CD1c-positive myeloid dendritic cell (primary cell): ENCODE measurements around the gene CRYBG1.
"Not testable (repeated sequence)": the region's sequence is repeated elsewhere in the genome, so short reads cannot be mapped to it uniquely, and the experiment has no call there.

Experiments used
- DNase-seq: peaks from one replicate; pipeline ENCODE4 v3.0.0-alpha.2; 2016; ENCODE audit errors: extremely low spot score

The CRYBG1 gene

GRCh38 chr6:106501960-106502371 lies 141.4 kb downstream of the CRYBG1 start:
- peak; percentile 78 for DNase-seq

GRCh38 chr6:106502559-106502958 lies 142.0 kb downstream of the CRYBG1 start:
- DNase-seq, result peak; percentile 79

GRCh38 chr6:106508277-106508676 lies 147.8 kb downstream of the CRYBG1 start:
- DNase-seq, result no peak

- no peak for DNase-seq
Observed at GRCh38 chr6:106508834-106509233, 148.3 kb downstream of the CRYBG1 start.

- peak; percentile 62 for DNase-seq
Observed at GRCh38 chr6:106509420-106510089, 149.0 kb downstream of the CRYBG1 start.

GRCh38 chr6:106510090-106510970 lies 149.8 kb downstream of the CRYBG1 start:
- DNase-seq, result peak; percentile 67

- DNase-seq, result no peak
Observed at GRCh38 chr6:106511288-106512047, 151.0 kb downstream of the CRYBG1 start.

- DNase-seq, result peak; percentile 87
Observed at GRCh38 chr6:106512048-106512967, 151.8 kb downstream of the CRYBG1 start.

GRCh38 chr6:106512968-106513574 lies 152.6 kb downstream of the CRYBG1 start:
- peak; percentile 55 for DNase-seq

- peak; percentile 33 for DNase-seq
Observed at GRCh38 chr6:106513808-106514582, 153.5 kb downstream of the CRYBG1 start.

GRCh38 chr6:106514583-106514885 lies 154.0 kb downstream of the CRYBG1 start:
- no peak for DNase-seq

GRCh38 chr6:106515582-106515981 lies 155.1 kb downstream of the CRYBG1 start:
- DNase-seq, result not testable (repeated sequence)

- no peak for DNase-seq
Observed at GRCh38 chr6:106516616-106517015, 156.1 kb downstream of the CRYBG1 start.

- no peak for DNase-seq
Observed at GRCh38 chr6:106517706-106518105, 157.2 kb downstream of the CRYBG1 start.

GRCh38 chr6:106518748-106519147 lies 158.2 kb downstream of the CRYBG1 start:
- no peak for DNase-seq

- peak; percentile 88 for DNase-seq
Observed at GRCh38 chr6:106519460-106520394, 159.2 kb downstream of the CRYBG1 start.

- DNase-seq, result peak; percentile 93
Observed at GRCh38 chr6:106520711-106521401, 160.3 kb downstream of the CRYBG1 start.

- DNase-seq, result peak; percentile 66
Observed at GRCh38 chr6:106522562-106523250, 162.2 kb downstream of the CRYBG1 start.
